BLaER1 treated with 17β-estradiol and CSF1 and Interleukin-3, amounts not matched to agents 10 nM and 100 nM (cell line): ENCODE measurements around the gene ROR2.
"Not testable (repeated sequence)": the region's sequence is repeated elsewhere in the genome, so short reads cannot be mapped to it uniquely, and the experiment has no call there.

Experiments
- H3K27ac ChIP-seq, 11 experiments: shearing (Covaris generic); formaldehyde crosslinking; 2 replicates each; pipeline ENCODE4 v1.8.1; 2022
- H3K27me3 ChIP-seq, 11 experiments: shearing (Covaris generic); formaldehyde crosslinking; 2 replicates each; pipeline ENCODE4 v1.8.1; 2022
- H3K36me3 ChIP-seq, 11 experiments: shearing (Covaris generic); formaldehyde crosslinking; 2 replicates each; pipeline ENCODE4 v1.8.1; 2022
- H3K4me1 ChIP-seq, 10 experiments: shearing (Covaris generic); formaldehyde crosslinking; 2 replicates each; pipeline ENCODE4 v1.8.1; 2022
- H3K4me2 ChIP-seq, 11 experiments: shearing (Covaris generic); formaldehyde crosslinking; 2 replicates each; pipeline ENCODE4 v1.8.1; 2022
- H3K4me3 ChIP-seq, 10 experiments: shearing (Covaris generic); formaldehyde crosslinking; 2 replicates each; pipeline ENCODE4 v1.8.1; 2022
- H3K9ac ChIP-seq, 11 experiments: shearing (Covaris generic); formaldehyde crosslinking; 2 replicates each; pipeline ENCODE4 v1.8.1; 2022
- H3K9me3 ChIP-seq, 11 experiments: shearing (Covaris generic); formaldehyde crosslinking; replicated peaks in 1 of 11; 2 replicates each; pipeline ENCODE4 v1.8.1; 2022
- H4K20me1 ChIP-seq, 11 experiments: shearing (Covaris generic); formaldehyde crosslinking; 2 replicates each; pipeline ENCODE4 v1.8.1; 2022
- Cebpa-rat ChIP-seq, 11 experiments: shearing (Covaris generic); IDR thresholded peaks; 2 replicates each; pipeline ENCODE4 v1.8.1; 2022

ROR2 gene

GRCh38 chr9:91555132-91555531, 394.9 kb downstream of the ROR2 start:
- H3K27me3 ChIP-seq = no peaks in the 10 kb centered on the region
- peaks cover 0 to 9% (median 5%) of the 10 kb centered on the region in 10 experiments; a peak in 10 of 20 replicates for H3K4me1 ChIP-seq
- H3K4me3 ChIP-seq = no peak overlapping the region
- H3K4me2 ChIP-seq = no peak overlapping the region
- no peaks in the 10 kb centered on the region for H3K36me3 ChIP-seq
- H3K27ac ChIP-seq = no peak overlapping the region
- no peak overlapping the region for H3K9ac ChIP-seq
- peaks cover 8 to 18% (median 13%) of the 10 kb centered on the region in 11 experiments; a peak in 20 of 22 replicates for H3K9me3 ChIP-seq
- TF ChIP-seq Cebpa-rat (IDR thresholded peaks at IDR 0.05) = no peak
- no peaks in the 10 kb centered on the region for H4K20me1 ChIP-seq

GRCh38 chr9:91549177-91549576, 400.9 kb downstream of the ROR2 start:
- H3K9ac ChIP-seq = no peak overlapping the region
- H3K27ac ChIP-seq = no peak overlapping the region
- no peak overlapping the region for H3K4me3 ChIP-seq
- TF ChIP-seq Cebpa-rat (IDR thresholded peaks at IDR 0.05) = no peak
- no peaks in the 10 kb centered on the region for H3K27me3 ChIP-seq
- peaks cover 11 to 22% (median 14%) of the 10 kb centered on the region in 11 experiments; a peak in 20 of 22 replicates for H3K9me3 ChIP-seq
- no peak overlapping the region for H3K4me2 ChIP-seq
- H3K4me1 ChIP-seq = no peaks in the 10 kb centered on the region
- no peaks in the 10 kb centered on the region for H4K20me1 ChIP-seq
- no peaks in the 10 kb centered on the region for H3K36me3 ChIP-seq

GRCh38 chr9:91547081-91547480, 402.9 kb downstream of the ROR2 start:
- Histone ChIP-seq H3K36me3 (no peaks in the 10 kb centered on the region), H3K9me3 (peaks cover 11 to 22% (median 14%) of the 10 kb centered on the region in 11 experiments; a peak in 20 of 22 replicates), H3K27me3 (no peaks in the 10 kb centered on the region), H3K4me2 (no peak overlapping the region), H3K9ac (no peak overlapping the region), H3K4me1 (no peaks in the 10 kb centered on the region), H3K4me3 (no peak overlapping the region), H4K20me1 (no peaks in the 10 kb centered on the region), H3K27ac (no peak overlapping the region)
- no peak for TF ChIP-seq Cebpa-rat (IDR thresholded peaks at IDR 0.05)

- no peak overlapping the region for H3K4me3 ChIP-seq
- H3K27me3 ChIP-seq = no peaks in the 10 kb centered on the region
- H3K27ac ChIP-seq = no peak overlapping the region
- no peaks in the 10 kb centered on the region for H3K36me3 ChIP-seq
- no peak for TF ChIP-seq Cebpa-rat (IDR thresholded peaks at IDR 0.05)
- H3K4me2 ChIP-seq = no peak overlapping the region
- H3K9me3 ChIP-seq = peaks cover 11 to 21% (median 14%) of the 10 kb centered on the region in 11 experiments; a peak in 20 of 22 replicates
- no peak overlapping the region for H3K9ac ChIP-seq
- H4K20me1 ChIP-seq = no peaks in the 10 kb centered on the region
- H3K4me1 ChIP-seq = no peaks in the 10 kb centered on the region
Observed at GRCh38 chr9:91546574-91546973, 403.5 kb downstream of the ROR2 start.

- no peaks in the 10 kb centered on the region; a peak in 1 of 20 replicates for H3K4me1 ChIP-seq
- no peaks in the 10 kb centered on the region for H3K27me3 ChIP-seq
- H3K36me3 ChIP-seq = no peaks in the 10 kb centered on the region
- TF ChIP-seq Cebpa-rat (IDR thresholded peaks at IDR 0.05) = no peak
- peaks cover 0 to 8% (median 0%) of the 10 kb centered on the region in 11 experiments; a peak in 1 of 22 replicates for H3K9me3 ChIP-seq
- H3K27ac ChIP-seq = no peak overlapping the region
- no peak overlapping the region for H3K4me2 ChIP-seq
- no peaks in the 10 kb centered on the region for H4K20me1 ChIP-seq
- H3K4me3 ChIP-seq = no peak overlapping the region
- no peak overlapping the region for H3K9ac ChIP-seq
Observed at GRCh38 chr9:91541734-91542133, 408.3 kb downstream of the ROR2 start.

GRCh38 chr9:91540506-91540905, 409.5 kb downstream of the ROR2 start:
- H3K27me3 ChIP-seq, H3K9ac ChIP-seq, H3K27ac ChIP-seq, H3K4me3 ChIP-seq, H3K9me3 ChIP-seq, H4K20me1 ChIP-seq, H3K4me1 ChIP-seq, H3K36me3 ChIP-seq: not testable (repeated sequence)
- H3K4me2 ChIP-seq = peak overlapping the region in 1 of 11 experiments; percentile 21; a peak in 1 of 22 replicates

- H3K4me3 ChIP-seq = no peak overlapping the region
- no peaks in the 10 kb centered on the region for H3K27me3 ChIP-seq
- no peak overlapping the region for H3K9ac ChIP-seq
- H3K4me2 ChIP-seq = no peak overlapping the region
- H3K36me3 ChIP-seq = no peaks in the 10 kb centered on the region
- peaks cover 0 to 8% (median 0%) of the 10 kb centered on the region in 11 experiments; a peak in 1 of 22 replicates for H3K9me3 ChIP-seq
- no peaks in the 10 kb centered on the region for H4K20me1 ChIP-seq
- H3K4me1 ChIP-seq = peaks cover 6 to 18% (median 11%) of the 10 kb centered on the region in 10 experiments; a peak in 13 of 20 replicates
- no peak for TF ChIP-seq Cebpa-rat (IDR thresholded peaks at IDR 0.05)
- no peak overlapping the region for H3K27ac ChIP-seq
Observed at GRCh38 chr9:91536211-91536691, 413.8 kb downstream of the ROR2 start.

GRCh38 chr9:91534374-91534773, 415.7 kb downstream of the ROR2 start:
- no peak for TF ChIP-seq Cebpa-rat (IDR thresholded peaks at IDR 0.05)
- Histone ChIP-seq H3K27ac (no peak overlapping the region), H3K4me2 (no peak overlapping the region)

GRCh38 chr9:91533382-91533781, 416.6 kb downstream of the ROR2 start:
- no peaks in the 10 kb centered on the region for H3K27me3 ChIP-seq
- peaks cover 0 to 5% (median 0%) of the 10 kb centered on the region in 11 experiments; a peak in 1 of 22 replicates for H3K9me3 ChIP-seq
- H4K20me1 ChIP-seq = no peaks in the 10 kb centered on the region
- peaks cover 6 to 18% (median 12%) of the 10 kb centered on the region in 10 experiments; a peak in 15 of 20 replicates for H3K4me1 ChIP-seq
- H3K4me3 ChIP-seq = no peak overlapping the region
- TF ChIP-seq Cebpa-rat (IDR thresholded peaks at IDR 0.05) = no peak
- no peak overlapping the region for H3K27ac ChIP-seq
- no peak overlapping the region for H3K9ac ChIP-seq
- H3K4me2 ChIP-seq = no peak overlapping the region
- no peaks in the 10 kb centered on the region for H3K36me3 ChIP-seq

More at GRCh38 chr9:91534374-91534773, 415.7 kb downstream of the ROR2 start:
- Histone ChIP-seq H3K4me1 (peaks cover 6 to 18% (median 12%) of the 10 kb centered on the region in 10 experiments; a peak in 15 of 20 replicates), H4K20me1 (no peaks in the 10 kb centered on the region), H3K4me3 (no peak overlapping the region), H3K9ac (no peak overlapping the region), H3K27me3 (no peaks in the 10 kb centered on the region), H3K36me3 (no peaks in the 10 kb centered on the region), H3K9me3 (peaks cover 0 to 8% (median 0%) of the 10 kb centered on the region in 11 experiments; a peak in 1 of 22 replicates)

- H4K20me1 ChIP-seq = no peaks in the 10 kb centered on the region
- no peaks in the 10 kb centered on the region for H3K27me3 ChIP-seq
- H3K36me3 ChIP-seq = no peaks in the 10 kb centered on the region
- no peak overlapping the region for H3K9ac ChIP-seq
- H3K4me2 ChIP-seq = peak overlapping the region in 7 of 11 experiments; percentile 5 to 36 (median 20); a peak in 8 of 22 replicates
- H3K9me3 ChIP-seq = peaks cover 0 to 5% (median 0%) of the 10 kb centered on the region in 11 experiments; a peak in 3 of 22 replicates
- H3K4me1 ChIP-seq = peaks cover 6 to 18% (median 12%) of the 10 kb centered on the region in 10 experiments; a peak in 15 of 20 replicates
- no peak for TF ChIP-seq Cebpa-rat (IDR thresholded peaks at IDR 0.05)
- no peak overlapping the region for H3K27ac ChIP-seq
- H3K4me3 ChIP-seq = no peak overlapping the region
Observed at GRCh38 chr9:91532325-91532724, 417.7 kb downstream of the ROR2 start.
